ENCODE measurements around the gene KRT74.

GRCh38 chr12:52525661-52526499, 47.8 kb downstream of the KRT74 start:
- TF ChIP-seq POLR2AphosphoS5 (IDR thresholded peaks at IDR 0.05; ENCODE audit: low read length) (no peak), EZH2 (IDR thresholded peaks at IDR 0.05; ENCODE audit: borderline replicate concordance, control insufficient read depth, low read depth, low read length) (no peak), FOS (IDR thresholded peaks at IDR 0.05; ENCODE audit: borderline replicate concordance, extremely low read depth, insufficient read length) (no peak), SRF (IDR thresholded peaks at IDR 0.05; ENCODE audit: low read depth in 2 of 2, low read length in 2 of 2) (no peak), JUNB (IDR thresholded peaks at IDR 0.05) (no peak), DPF2 (IDR thresholded peaks at IDR 0.05) (no peak), YY1 (IDR thresholded peaks at IDR 0.05; ENCODE audit: low read depth, low read length) (no peak)
